ENCODE results near the gene ZNF275. TPM values are rescaled to one million over a fixed set of nuclear protein-coding genes. Genes with fewer than 3 reads are reported as not detected.

Gene ZNF275
- total and polyA plus RNA-seq, 2 of the 8 experiments (the other 6 are each of a cell fraction or from before 2014, with no cell fraction given) = 8.2 to 9.1 TPM

- Histone ChIP-seq H3K4me3 (ENCODE audit: extremely low read depth in 1 of 4, insufficient read depth in 2 of 4, low read depth in 3 of 4, low read length in 4 of 4) (no peak overlapping the region), H3K9ac (replicated peaks in 1 of 4; ENCODE audit: extremely low read depth in 1 of 4, low read depth in 3 of 4, low read length in 3 of 4) (no peak overlapping the region), H2BK20ac (ENCODE audit: low read length) (no peak overlapping the region), H4K8ac (ENCODE audit: extremely low read depth, insufficient read depth, low read length) (no peak overlapping the region), H4K20me1 (replicated peaks in 1 of 2; ENCODE audit: control insufficient read depth in 1 of 2, insufficient read depth in 2 of 2, low read length in 2 of 2) (no peaks in the 10 kb centered on the region), H3K9me3 (ENCODE audit: insufficient read depth in 2 of 2, low read depth in 1 of 2, low read length in 1 of 2) (peaks cover 0 to 15% of the 10 kb centered on the region in 2 experiments; a peak in 1 of 4 replicates), H3K79me2 (ENCODE audit: control insufficient read depth in 1 of 2, insufficient read depth in 2 of 2, low read length in 2 of 2) (no peaks in the 10 kb centered on the region), H3K23me2 (ENCODE audit: low read depth, low read length) (peaks cover 34% of the 10 kb centered on the region; the same call in 1 of the 2 replicates), H3K18ac (ENCODE audit: extremely low read depth, low read length) (no peak overlapping the region), H3K79me1 (ENCODE audit: low read depth, low read length) (no peaks in the 10 kb centered on the region), H2BK15ac (ENCODE audit: low read length) (no peak overlapping the region), H3K27me3 (replicated peaks in 1 of 4; ENCODE audit: control insufficient read depth in 3 of 4, extremely low read depth in 1 of 4, insufficient read depth in 3 of 4, low read length in 3 of 4) (no peaks in the 10 kb centered on the region; a peak in 1 of 7 replicates), H4K5ac (ENCODE audit: insufficient read length, low read depth, low read length) (no peak overlapping the region), H3K27ac (ENCODE audit: low read depth, low read length) (no peak overlapping the region), H4K91ac (replicated peaks; ENCODE audit: insufficient read length, low read length) (no peak overlapping the region), H3K23ac (ENCODE audit: insufficient read length) (no peak overlapping the region), H2AFZ (ENCODE audit: low read length) (no peak overlapping the region), H3K56ac (replicated peaks; ENCODE audit: insufficient read length, low read depth, low read length) (no peak overlapping the region), H3K36me3 (ENCODE audit: control insufficient read depth in 2 of 4, insufficient read depth in 4 of 4, low read length in 3 of 4) (no peaks in the 10 kb centered on the region), H3K4me2 (ENCODE audit: insufficient read depth in 1 of 2, low read depth in 2 of 2, low read length in 2 of 2) (no peak overlapping the region), H2AK5ac (ENCODE audit: low read depth, low read length) (no peak overlapping the region), H3K4ac (replicated peaks; ENCODE audit: insufficient read length, low read depth, low read length) (no peak overlapping the region), H3K14ac (ENCODE audit: insufficient read length) (no peak overlapping the region), H3K4me1 (replicated peaks in 1 of 4; ENCODE audit: control insufficient read depth in 3 of 4, insufficient read depth in 4 of 4, low read length in 3 of 4) (no peaks in the 10 kb centered on the region), H2BK12ac (ENCODE audit: low read depth, low read length) (no peak overlapping the region), H2BK5ac (ENCODE audit: low read depth, low read length) (no peak overlapping the region), H2BK120ac (replicated peaks; ENCODE audit: low read depth, low read length) (no peak overlapping the region)
- DNase-seq (ENCODE audit: low read depth in 1 of 2, low spot score in 2 of 2) (no peak), FAIRE-seq (no peak)
- WGBS, 2 experiments (ENCODE audit: extremely low coverage in 1 of 2, insufficient coverage in 1 of 2, insufficient read length in 1 of 2, insufficient replicate concordance in 2 of 2, low coverage in 1 of 2, low lambda C conversion rate in 2 of 2, missing lambda C conversion rate in 1 of 2) = 88% methylated on average over 4 of the region's 10 CpGs; no CpG with 5 or more reads in 1 of the 2 experiments
- ChIA-PET CTCF (ENCODE audit: partially characterized antibody) (interaction anchor here (0.6 to 1.0 kb wide), 2 partner anchors 11 to 1147 kb away, joined by 3 to 5 read pairs; no protein-coding TSS in a partner anchor), POLR2A (ENCODE audit: partially characterized antibody) (no interaction called here)
- no peak for TF ChIP-seq CREB1 (IDR thresholded peaks at IDR 0.05)
- TF ChIP-seq KDM5A (IDR thresholded peaks at IDR 0.05; ENCODE audit: low read length) = no peak
- TF ChIP-seq RFX5 (IDR thresholded peaks at IDR 0.05; ENCODE audit: borderline replicate concordance, low read depth, low read length) = no peak
- no peak for TF ChIP-seq TBP (IDR thresholded peaks at IDR 0.05; ENCODE audit: low read depth, low read length)
- no peak for TF ChIP-seq TAF7 (optimal IDR thresholded peaks at IDR 0.05; ENCODE audit: borderline replicate concordance, low read depth, low read length)
- no peak for TF ChIP-seq EP300 (IDR thresholded peaks at IDR 0.05; ENCODE audit: borderline replicate concordance in 1 of 2, low read depth in 2 of 2, low read length in 2 of 2)
- TF ChIP-seq YY1 (IDR thresholded peaks at IDR 0.05; ENCODE audit: low read depth, low read length) = no peak
- no peak for TF ChIP-seq ATF3 (IDR thresholded peaks at IDR 0.05; ENCODE audit: insufficient read depth, low read depth, low read length)
- no peak for TF ChIP-seq POU5F1 (IDR thresholded peaks at IDR 0.05; ENCODE audit: low read depth, low read length)
- no peak for TF ChIP-seq CEBPB (IDR thresholded peaks at IDR 0.05; ENCODE audit: low read depth, low read length)
- TF ChIP-seq KDM1A (IDR thresholded peaks at IDR 0.05; ENCODE audit: borderline replicate concordance, low read length) = no peak
- TF ChIP-seq CHD1 (IDR thresholded peaks at IDR 0.05; ENCODE audit: low read depth, low read length) = no peak
Measured at GRCh38 chrX:153387987-153388721, 54.2 kb downstream of the ZNF275 start.

Data from H1 (cell line).